ENCODE results near the gene SUPT6H.
"Not testable (repeated sequence)": the region's sequence is repeated elsewhere in the genome, so short reads cannot be mapped to it uniquely, and the experiment has no call there.

SUPT6H gene

DNA sequence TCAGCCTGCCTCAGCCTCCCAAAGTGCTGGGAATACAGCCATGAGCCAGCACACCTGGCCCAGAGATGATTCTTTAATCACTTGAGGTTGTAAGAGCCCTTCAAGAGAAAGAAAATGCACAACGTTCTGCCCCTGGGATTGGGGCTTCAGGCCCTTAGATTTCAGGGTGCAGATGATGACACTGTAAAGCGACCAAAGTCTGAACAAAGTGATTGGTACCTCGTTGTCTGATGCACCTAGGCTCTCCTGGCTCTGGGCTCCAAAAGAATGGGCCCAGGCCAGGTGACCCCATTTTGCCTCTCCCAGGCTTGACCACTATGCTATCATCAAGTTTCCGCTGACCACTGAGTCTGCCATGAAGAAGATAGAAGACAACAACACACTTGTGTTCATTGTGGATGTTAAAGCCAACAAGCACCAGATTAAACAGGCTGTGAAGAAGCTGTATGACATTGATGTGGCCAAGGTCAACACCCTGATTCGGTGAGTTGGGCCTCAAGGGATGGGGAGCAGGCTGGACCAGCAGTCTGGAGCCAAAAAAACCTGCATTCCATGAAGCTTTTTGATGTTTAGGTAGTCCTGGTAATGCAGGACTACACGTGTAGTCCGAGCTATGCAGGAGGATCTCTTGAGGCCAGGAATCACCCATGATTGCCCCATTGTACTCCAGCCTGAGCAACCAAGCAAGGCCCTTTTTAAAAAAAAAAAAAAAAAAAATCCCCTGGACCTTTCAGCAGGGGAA lies 60.6 kb downstream of the SUPT6H start:
- H3K27ac ChIP-seq (ENCODE audit: low read length), result no peak overlapping the region
- H3K9me3 ChIP-seq (ENCODE audit: control insufficient read depth in 1 of 2, low read length in 2 of 2), result no peaks in the 10 kb centered on the region
- no peaks in the 10 kb centered on the region for H3K27me3 ChIP-seq (ENCODE audit: low read depth, low read length)
- peaks cover 15 to 56% of the 10 kb centered on the region in 2 donors for H3K4me1 ChIP-seq (ENCODE audit: control insufficient read depth in 1 of 2, insufficient read depth in 2 of 2, low read length in 2 of 2)
- H3K36me3 ChIP-seq (ENCODE audit: control insufficient read depth in 1 of 2, insufficient read depth in 2 of 2, low read length in 2 of 2), result peaks cover 31 to 32% of the 10 kb centered on the region in 2 donors
- H3K4me3 ChIP-seq (ENCODE audit: low read depth in 1 of 2, low read length in 2 of 2), result no peak overlapping the region

DNA sequence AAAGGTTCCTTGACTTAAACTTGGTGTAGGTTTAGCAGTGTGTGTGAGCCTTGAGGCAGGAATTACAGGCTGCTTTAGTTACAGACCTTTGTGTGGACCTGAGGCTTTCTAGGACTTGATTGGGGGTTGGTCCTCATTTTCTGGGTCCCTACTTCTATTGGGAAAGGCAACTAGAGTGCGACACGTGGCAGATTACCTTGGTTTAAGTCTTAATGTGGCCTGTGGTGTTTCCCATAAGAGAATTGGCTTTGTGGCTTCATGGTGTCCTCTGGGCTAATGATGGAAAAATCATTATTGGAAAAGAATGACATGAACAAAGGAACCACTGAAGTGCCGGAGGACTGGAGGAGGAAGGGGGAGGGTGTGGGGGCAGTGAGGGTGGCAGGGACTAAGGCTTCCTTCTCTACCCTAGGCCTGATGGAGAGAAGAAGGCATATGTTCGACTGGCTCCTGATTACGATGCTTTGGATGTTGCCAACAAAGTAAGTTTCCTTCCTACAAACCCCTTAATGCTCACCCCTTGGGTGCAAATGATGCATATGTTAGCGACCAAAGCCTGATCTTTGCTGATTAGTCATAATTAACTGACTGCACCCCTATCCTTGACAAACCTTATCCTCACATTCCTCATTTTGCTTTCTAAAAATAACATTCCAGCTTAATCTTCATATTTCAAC lies 61.3 kb downstream of the SUPT6H start:
- Histone ChIP-seq H3K27ac (ENCODE audit: low read length) (no peak overlapping the region), H3K4me1 (ENCODE audit: control insufficient read depth in 1 of 2, insufficient read depth in 2 of 2, low read length in 2 of 2) (peaks cover 14 to 52% of the 10 kb centered on the region in 2 donors)

DNA sequence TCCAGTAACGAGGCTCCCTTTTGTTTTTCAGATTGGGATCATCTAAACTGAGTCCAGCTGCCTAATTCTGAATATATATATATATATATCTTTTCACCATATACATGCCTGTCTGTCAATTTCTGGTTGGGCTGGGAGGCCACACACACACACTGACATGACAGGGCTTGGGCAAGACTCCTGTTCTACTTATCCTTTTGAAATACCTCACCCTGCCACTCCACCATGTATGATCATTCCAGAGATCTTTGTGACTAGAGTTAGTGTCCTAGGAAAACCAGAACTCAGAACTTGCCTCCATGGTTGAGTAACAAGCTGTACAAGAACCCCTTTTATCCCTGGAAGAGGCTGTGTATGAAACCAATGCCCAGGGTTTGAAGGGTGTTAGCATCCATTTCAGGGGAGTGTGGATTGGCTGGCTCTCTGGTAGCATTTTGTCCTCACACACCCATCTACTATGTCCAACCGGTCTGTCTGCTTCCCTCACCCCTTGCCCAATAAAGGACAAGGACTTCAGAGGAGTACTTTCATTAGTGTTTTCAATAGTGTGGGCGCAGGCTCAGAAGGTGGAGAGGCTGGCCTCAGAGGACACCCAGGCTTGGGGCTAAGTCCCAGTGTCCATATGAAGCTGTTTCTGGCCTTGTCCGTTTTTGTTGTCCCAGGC lies 62.0 kb downstream of the SUPT6H start:
- H3K27me3 ChIP-seq (ENCODE audit: low read depth, low read length); H3K4me3 ChIP-seq (ENCODE audit: low read depth in 1 of 2, low read length in 2 of 2); H3K27ac ChIP-seq (ENCODE audit: low read length); H3K9me3 ChIP-seq (ENCODE audit: control insufficient read depth in 1 of 2, low read length in 2 of 2): not testable (repeated sequence)
- Histone ChIP-seq H3K4me1 (ENCODE audit: control insufficient read depth in 1 of 2, insufficient read depth in 2 of 2, low read length in 2 of 2) (peaks cover 10 to 48% of the 10 kb centered on the region in 2 donors), H3K36me3 (ENCODE audit: control insufficient read depth in 1 of 2, insufficient read depth in 2 of 2, low read length in 2 of 2) (peaks cover 32 to 39% of the 10 kb centered on the region in 2 donors)

More for the DNA sequence above, 61.3 kb downstream of the SUPT6H start:
- no peaks in the 10 kb centered on the region for H3K9me3 ChIP-seq (ENCODE audit: control insufficient read depth in 1 of 2, low read length in 2 of 2)
- H3K4me3 ChIP-seq (ENCODE audit: low read depth in 1 of 2, low read length in 2 of 2), result no peak overlapping the region
- peaks cover 32 to 34% of the 10 kb centered on the region in 2 donors for H3K36me3 ChIP-seq (ENCODE audit: control insufficient read depth in 1 of 2, insufficient read depth in 2 of 2, low read length in 2 of 2)
- no peaks in the 10 kb centered on the region for H3K27me3 ChIP-seq (ENCODE audit: low read depth, low read length)

DNA sequence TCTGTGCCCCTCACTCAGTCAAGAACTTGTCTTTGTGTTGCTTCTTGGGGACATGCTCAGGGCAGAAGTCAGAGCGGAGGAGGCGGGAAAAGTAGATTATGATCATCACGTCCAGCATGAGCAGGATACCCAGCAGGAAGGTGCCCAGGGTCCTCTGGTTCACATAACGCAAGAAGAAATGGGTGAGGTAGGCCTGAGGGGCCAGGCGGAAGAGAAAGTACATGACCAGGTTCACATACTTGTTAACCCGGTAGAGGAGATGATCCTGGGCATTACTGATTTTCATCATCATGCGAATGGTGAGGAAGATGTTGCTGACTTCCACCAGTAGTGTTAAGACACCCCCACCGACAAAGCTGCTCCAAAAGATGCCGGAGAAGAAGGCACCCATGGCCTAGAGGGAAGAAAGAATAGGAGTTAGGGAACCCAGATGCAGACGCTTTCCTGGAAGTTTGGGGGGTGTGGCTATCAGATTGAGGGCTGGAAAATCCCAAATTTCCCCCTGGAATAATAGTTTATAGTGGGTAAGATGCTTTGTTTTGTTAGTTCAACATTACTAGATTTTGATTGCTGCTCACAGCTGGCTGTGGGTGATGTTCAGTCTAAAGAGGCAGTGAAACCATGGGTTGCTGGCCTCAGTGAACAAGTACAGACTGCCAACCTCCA lies 62.6 kb downstream of the SUPT6H start:
- Histone ChIP-seq H3K4me1 (ENCODE audit: control insufficient read depth in 1 of 2, insufficient read depth in 2 of 2, low read length in 2 of 2) (peaks cover 10 to 48% of the 10 kb centered on the region in 2 donors), H3K27ac (ENCODE audit: low read length) (no peak overlapping the region), H3K4me3 (ENCODE audit: low read depth in 1 of 2, low read length in 2 of 2) (no peak overlapping the region), H3K9me3 (ENCODE audit: control insufficient read depth in 1 of 2, low read length in 2 of 2) (no peaks in the 10 kb centered on the region), H3K36me3 (ENCODE audit: control insufficient read depth in 1 of 2, insufficient read depth in 2 of 2, low read length in 2 of 2) (peaks cover 32 to 39% of the 10 kb centered on the region in 2 donors), H3K27me3 (ENCODE audit: low read depth, low read length) (no peaks in the 10 kb centered on the region)

DNA sequence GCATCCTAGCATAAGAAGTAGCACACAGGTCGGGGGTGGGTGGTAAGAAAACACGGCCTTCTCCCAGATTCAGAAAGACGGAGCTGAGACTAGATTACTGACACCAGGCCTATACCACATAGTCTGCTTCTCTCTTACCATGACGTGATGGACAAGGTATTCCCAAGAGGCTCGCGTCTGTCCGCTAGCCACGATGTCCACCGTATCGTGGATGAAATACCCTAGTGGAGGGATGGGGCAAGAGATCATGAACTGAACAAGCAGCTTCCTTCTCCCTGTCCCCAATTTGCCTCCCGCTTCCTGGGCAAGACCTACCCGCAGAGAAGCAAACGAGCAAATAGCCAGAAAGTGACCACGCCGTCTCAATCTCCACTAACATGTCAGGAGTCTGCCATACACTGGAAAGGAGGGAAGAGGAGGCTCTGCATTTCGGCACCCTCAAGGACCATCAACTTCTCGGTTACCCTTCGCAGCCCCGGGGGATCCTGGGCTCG lies 63.2 kb downstream of the SUPT6H start:
- H3K4me1 ChIP-seq (ENCODE audit: control insufficient read depth in 1 of 2, insufficient read depth in 2 of 2, low read length in 2 of 2), result peaks cover 10 to 48% of the 10 kb centered on the region in 2 donors
- no peaks in the 10 kb centered on the region for H3K27me3 ChIP-seq (ENCODE audit: low read depth, low read length)
- H3K36me3 ChIP-seq (ENCODE audit: control insufficient read depth in 1 of 2, insufficient read depth in 2 of 2, low read length in 2 of 2), result peaks cover 32 to 39% of the 10 kb centered on the region in 2 donors
- H3K27ac ChIP-seq (ENCODE audit: low read length), result no peak overlapping the region
- peak overlapping the region; percentile 48 to 79 for H3K4me3 ChIP-seq (ENCODE audit: low read depth in 1 of 2, low read length in 2 of 2)
- no peaks in the 10 kb centered on the region for H3K9me3 ChIP-seq (ENCODE audit: control insufficient read depth in 1 of 2, low read length in 2 of 2)

DNA sequence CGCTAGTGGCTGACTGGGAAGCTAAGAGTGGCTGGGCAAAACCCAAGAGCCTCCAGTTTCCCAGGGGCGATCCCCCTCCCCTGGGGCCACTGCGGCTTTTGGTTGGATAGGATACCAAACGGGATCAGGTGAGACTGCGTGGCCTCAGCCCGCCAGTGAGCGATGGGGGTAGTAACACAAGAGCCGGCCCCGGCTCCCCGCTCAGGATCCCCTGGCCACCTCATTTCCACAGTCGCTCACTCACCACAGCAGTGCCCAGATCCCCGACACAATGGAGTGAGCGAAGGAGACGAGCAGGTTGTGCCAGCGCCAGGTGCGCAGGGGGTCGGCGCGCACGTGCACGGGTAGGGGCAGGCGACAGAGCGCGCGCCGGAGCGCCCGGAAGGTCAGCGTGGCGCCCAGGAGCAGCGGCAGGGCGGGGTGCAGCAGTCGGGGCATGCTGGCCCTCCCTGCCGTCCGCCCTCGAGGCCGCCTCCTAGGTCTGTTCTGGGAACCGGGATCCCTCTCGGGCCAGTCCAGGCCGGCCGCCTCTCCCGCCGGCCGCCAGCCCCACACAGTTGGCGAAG lies 63.7 kb downstream of the SUPT6H start:
- peaks cover 10 to 45% of the 10 kb centered on the region in 2 donors for H3K4me1 ChIP-seq (ENCODE audit: control insufficient read depth in 1 of 2, insufficient read depth in 2 of 2, low read length in 2 of 2)
- H3K27me3 ChIP-seq (ENCODE audit: low read depth, low read length), result no peaks in the 10 kb centered on the region
- no peaks in the 10 kb centered on the region for H3K9me3 ChIP-seq (ENCODE audit: control insufficient read depth in 1 of 2, low read length in 2 of 2)
- H3K4me3 ChIP-seq (ENCODE audit: low read depth in 1 of 2, low read length in 2 of 2), result peak overlapping the region; percentile 48 to 79
- peaks cover 32 to 39% of the 10 kb centered on the region in 2 donors for H3K36me3 ChIP-seq (ENCODE audit: control insufficient read depth in 1 of 2, insufficient read depth in 2 of 2, low read length in 2 of 2)
- H3K27ac ChIP-seq (ENCODE audit: low read length), result no peak overlapping the region

DNA sequence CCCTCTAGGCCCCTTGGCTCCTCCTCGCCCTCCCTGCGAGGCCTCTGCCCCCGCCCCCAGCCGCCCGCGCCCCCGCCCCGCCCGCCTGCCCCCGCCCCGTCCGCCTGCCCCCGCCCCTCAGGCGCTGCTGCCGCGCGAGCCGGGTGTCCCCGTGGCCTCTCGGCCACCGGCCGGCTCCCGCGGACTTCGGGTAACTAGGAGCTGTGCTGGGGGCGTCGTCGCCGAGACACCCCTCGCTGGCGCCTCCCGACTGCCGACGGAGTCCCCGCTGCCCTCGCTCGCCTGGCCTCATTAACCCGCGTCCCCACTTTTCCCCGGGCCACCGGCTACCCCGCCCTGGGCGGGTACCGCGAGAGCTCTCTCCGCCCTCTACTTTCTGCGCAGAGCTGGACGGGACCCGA lies 64.2 kb downstream of the SUPT6H start, which contains the start of gene TLCD1:
Gene TLCD1 (minus strand): TSS at position 8 of the 401 bp plus-strand sequence. CDS start 136 bp downstream, outside the sequence.
- H3K27me3 ChIP-seq (ENCODE audit: low read depth, low read length), result no peaks in the 10 kb centered on the region
- no peaks in the 10 kb centered on the region for H3K9me3 ChIP-seq (ENCODE audit: control insufficient read depth in 1 of 2, low read length in 2 of 2)
- H3K27ac ChIP-seq (ENCODE audit: low read length), result no peak within 1 kb of the TSS
- peaks cover 31 to 39% of the 10 kb centered on the region in 2 donors for H3K36me3 ChIP-seq (ENCODE audit: control insufficient read depth in 1 of 2, insufficient read depth in 2 of 2, low read length in 2 of 2)
- H3K4me3 ChIP-seq (ENCODE audit: low read depth in 1 of 2, low read length in 2 of 2), result peak within 1 kb of the TSS; percentile 62 to 79
- peaks cover 9 to 40% of the 10 kb centered on the region in 2 donors for H3K4me1 ChIP-seq (ENCODE audit: control insufficient read depth in 1 of 2, insufficient read depth in 2 of 2, low read length in 2 of 2)

DNA sequence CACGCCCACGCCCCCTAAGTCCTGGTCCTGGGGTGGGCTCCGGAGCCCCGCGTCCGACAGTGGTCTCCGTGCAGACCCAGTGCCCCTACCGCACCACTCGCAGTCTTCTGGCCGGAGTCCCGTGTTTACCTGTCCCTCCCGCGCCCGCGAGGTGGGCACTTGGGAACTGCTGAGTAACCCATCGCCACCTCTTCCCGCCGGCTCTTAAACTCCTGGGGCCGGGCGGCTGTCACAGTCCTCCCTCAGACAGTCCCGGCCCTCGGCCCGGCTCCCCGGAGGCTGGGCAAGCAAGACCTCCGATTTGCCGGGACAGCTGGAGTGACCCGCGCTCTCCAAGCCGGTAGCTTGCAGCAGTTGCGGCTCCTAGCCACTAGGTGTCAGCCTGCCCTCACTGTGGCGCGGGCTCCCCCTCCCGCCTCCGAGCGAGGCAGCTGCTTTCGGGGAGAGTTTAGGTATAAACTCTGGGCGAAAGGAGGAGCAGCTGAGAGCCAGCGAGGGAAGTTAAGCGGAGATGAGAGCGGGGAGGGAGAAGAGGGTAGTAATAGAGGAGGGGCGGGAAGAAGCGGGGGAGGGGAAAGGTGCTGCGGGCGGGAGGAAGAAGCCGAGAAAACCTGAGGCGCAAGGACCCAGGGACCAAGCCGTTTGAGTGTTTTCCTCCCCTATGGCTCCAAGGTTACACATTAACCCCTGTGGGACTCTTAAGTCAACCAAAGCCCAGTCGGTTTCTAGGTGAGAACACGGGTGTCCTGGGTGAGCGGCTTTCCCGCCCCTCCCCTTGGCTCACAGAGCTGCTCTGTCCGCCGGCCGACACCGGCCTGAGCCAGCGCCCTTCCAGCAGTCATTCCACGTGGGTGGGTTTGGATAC lies 64.9 kb downstream of the SUPT6H start:
- peaks cover 4 to 34% of the 10 kb centered on the region in 2 donors for H3K4me1 ChIP-seq (ENCODE audit: control insufficient read depth in 1 of 2, insufficient read depth in 2 of 2, low read length in 2 of 2)
- peaks cover 27 to 39% of the 10 kb centered on the region in 2 donors for H3K36me3 ChIP-seq (ENCODE audit: control insufficient read depth in 1 of 2, insufficient read depth in 2 of 2, low read length in 2 of 2)
- no peaks in the 10 kb centered on the region for H3K27me3 ChIP-seq (ENCODE audit: low read depth, low read length)
- no peak overlapping the region for H3K27ac ChIP-seq (ENCODE audit: low read length)
- H3K9me3 ChIP-seq (ENCODE audit: control insufficient read depth in 1 of 2, low read length in 2 of 2), result no peaks in the 10 kb centered on the region
- peak overlapping the region; percentile 62 to 79 for H3K4me3 ChIP-seq (ENCODE audit: low read depth in 1 of 2, low read length in 2 of 2)

DNA sequence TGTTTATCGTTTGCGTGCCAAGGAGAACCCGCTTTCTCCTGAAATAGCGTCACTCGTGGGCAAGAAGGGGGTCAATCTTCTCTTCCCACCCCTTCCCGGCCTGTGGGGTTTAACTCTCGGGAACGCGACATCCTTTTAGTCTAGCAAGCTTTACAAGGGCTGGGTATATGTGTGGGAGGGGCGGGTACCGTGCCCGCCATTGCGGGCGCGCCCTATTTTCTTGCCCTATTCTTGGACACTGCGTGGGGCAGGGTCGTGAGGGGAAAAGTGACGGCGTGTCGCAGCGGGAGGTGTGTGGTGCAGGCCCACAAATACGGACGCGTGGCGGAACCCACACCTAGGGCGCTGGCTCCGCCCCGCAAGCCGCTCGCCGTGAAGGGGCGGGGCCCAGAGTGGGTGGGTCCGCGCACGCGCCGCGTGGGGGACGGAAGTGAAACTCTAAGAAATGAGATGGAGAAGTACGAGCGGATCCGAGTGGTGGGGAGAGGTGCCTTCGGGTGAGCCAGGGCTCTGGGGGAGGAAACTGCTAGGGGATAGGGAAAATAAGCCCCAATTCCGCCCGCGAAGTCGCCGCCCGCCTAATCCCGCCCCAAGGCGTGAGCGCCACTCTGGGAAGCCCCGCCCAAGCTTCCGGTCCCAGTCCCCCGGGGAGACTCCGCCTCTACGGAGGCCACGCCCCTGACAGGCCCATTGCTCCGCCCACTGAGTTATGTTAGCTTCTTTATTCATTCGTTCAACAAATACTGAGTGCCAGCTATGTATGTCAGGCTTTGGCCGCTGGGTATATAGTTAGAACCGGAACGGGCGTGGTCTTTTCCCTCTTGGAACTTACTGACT lies 66.6 kb downstream of the SUPT6H start, which contains the start of gene NEK8:
Gene NEK8 (plus strand): TSS at position 425 of the 837 bp plus-strand sequence. CDS start 26 bp downstream, at position 451.
- H3K27ac ChIP-seq (ENCODE audit: low read length), result peak within 1 kb of the TSS; percentile 84
- H3K4me1 ChIP-seq (ENCODE audit: control insufficient read depth in 1 of 2, insufficient read depth in 2 of 2, low read length in 2 of 2), result peaks cover 0 to 24% of the 10 kb centered on the region in 2 donors
- H3K9me3 ChIP-seq (ENCODE audit: control insufficient read depth in 1 of 2, low read length in 2 of 2), result no peaks in the 10 kb centered on the region
- H3K4me3 ChIP-seq (ENCODE audit: low read depth in 1 of 2, low read length in 2 of 2), result peak within 1 kb of the TSS; percentile 79
- peaks cover 13 to 23% of the 10 kb centered on the region in 2 donors for H3K36me3 ChIP-seq (ENCODE audit: control insufficient read depth in 1 of 2, insufficient read depth in 2 of 2, low read length in 2 of 2)
- no peaks in the 10 kb centered on the region for H3K27me3 ChIP-seq (ENCODE audit: low read depth, low read length)
